GM21447 (cell line): ENCODE results near the gene SCN4B.

Experiments
- ATAC-seq: cut with Tn5 transposase; IDR thresholded peaks from one replicate; pipeline ENCODE4 v1.9.1; 2021; ENCODE audit not compliant: unreplicated experiment

Gene SCN4B

GRCh38 chr11:118153516-118153915 is 893 bp upstream of the SCN4B start:
- no peak for ATAC-seq

GRCh38 chr11:118152020-118152551 is 537 bp downstream of the SCN4B start:
- no peak for ATAC-seq

GRCh38 chr11:118151431-118151830 is 1.2 kb downstream of the SCN4B start:
- ATAC-seq, result no peak

GRCh38 chr11:118149493-118149892 is 3.1 kb downstream of the SCN4B start:
- ATAC-seq, result no peak

- ATAC-seq, result no peak
Measured at GRCh38 chr11:118148856-118149255, 3.8 kb downstream of the SCN4B start.

- no peak for ATAC-seq
Measured at GRCh38 chr11:118148240-118148639, 4.4 kb downstream of the SCN4B start.

- ATAC-seq, result no peak
Measured at GRCh38 chr11:118147502-118147901, 5.1 kb downstream of the SCN4B start.

GRCh38 chr11:118146554-118146953 is 6.1 kb downstream of the SCN4B start:
- ATAC-seq, result no peak

- peak; percentile 87 for ATAC-seq
Measured at GRCh38 chr11:118145285-118146227, 7.1 kb downstream of the SCN4B start.

- no peak for ATAC-seq
Measured at GRCh38 chr11:118144301-118145268, 8.0 kb downstream of the SCN4B start.

- ATAC-seq, result no peak
Measured at GRCh38 chr11:118143661-118144185, 8.9 kb downstream of the SCN4B start.

GRCh38 chr11:118142809-118143208 is 9.8 kb downstream of the SCN4B start:
- ATAC-seq, result no peak

- no peak for ATAC-seq
Measured at GRCh38 chr11:118142081-118142480, 10.5 kb downstream of the SCN4B start.

- ATAC-seq, result no peak
Measured at GRCh38 chr11:118139578-118139977, 13.0 kb downstream of the SCN4B start.

- ATAC-seq, result no peak
Measured at GRCh38 chr11:118138839-118139420, 13.7 kb downstream of the SCN4B start.

- no peak for ATAC-seq
Measured at GRCh38 chr11:118136801-118137200, 15.8 kb downstream of the SCN4B start.

- no peak for ATAC-seq
Measured at GRCh38 chr11:118136341-118136740, 16.3 kb downstream of the SCN4B start.

- ATAC-seq, result no peak
Measured at GRCh38 chr11:118135796-118136165, 16.8 kb downstream of the SCN4B start.

- no peak for ATAC-seq
Measured at GRCh38 chr11:118135051-118135795, 17.4 kb downstream of the SCN4B start.

- ATAC-seq, result no peak
Measured at GRCh38 chr11:118133816-118134215, 18.8 kb downstream of the SCN4B start.
